Measurements from ENCODE around the gene ALOX5.

GRCh38 chr10:45476559-45476958 is 102.5 kb downstream of the ALOX5 start:
- TF ChIP-seq, protein P1, sequence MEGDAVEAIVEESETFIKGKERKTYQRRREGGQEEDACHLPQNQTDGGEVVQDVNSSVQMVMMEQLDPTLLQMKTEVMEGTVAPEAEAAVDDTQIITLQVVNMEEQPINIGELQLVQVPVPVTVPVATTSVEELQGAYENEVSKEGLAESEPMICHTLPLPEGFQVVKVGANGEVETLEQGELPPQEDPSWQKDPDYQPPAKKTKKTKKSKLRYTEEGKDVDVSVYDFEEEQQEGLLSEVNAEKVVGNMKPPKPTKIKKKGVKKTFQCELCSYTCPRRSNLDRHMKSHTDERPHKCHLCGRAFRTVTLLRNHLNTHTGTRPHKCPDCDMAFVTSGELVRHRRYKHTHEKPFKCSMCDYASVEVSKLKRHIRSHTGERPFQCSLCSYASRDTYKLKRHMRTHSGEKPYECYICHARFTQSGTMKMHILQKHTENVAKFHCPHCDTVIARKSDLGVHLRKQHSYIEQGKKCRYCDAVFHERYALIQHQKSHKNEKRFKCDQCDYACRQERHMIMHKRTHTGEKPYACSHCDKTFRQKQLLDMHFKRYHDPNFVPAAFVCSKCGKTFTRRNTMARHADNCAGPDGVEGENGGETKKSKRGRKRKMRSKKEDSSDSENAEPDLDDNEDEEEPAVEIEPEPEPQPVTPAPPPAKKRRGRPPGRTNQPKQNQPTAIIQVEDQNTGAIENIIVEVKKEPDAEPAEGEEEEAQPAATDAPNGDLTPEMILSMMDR (IDR thresholded peaks at IDR 0.05): no peak
- TF ChIP-seq POLR2AphosphoS5 (IDR thresholded peaks at IDR 0.05): no peak

Data from upper lobe of left lung (tissue), 4 donors.